PFSK-1 (cell line): ENCODE data around the gene ZDHHC7.

Experiments
- FOXP2 ChIP-seq: optimal IDR thresholded peaks from 2 replicates; pipeline ENCODE3; 2011; ENCODE audit warnings: borderline replicate concordance, control low read depth, inconsistent platforms; ENCODE audit not compliant: insufficient read depth; ENCODE audit errors: extremely low read length, extremely low read depth
- POLR2AphosphoS5 ChIP-seq: IDR thresholded peaks from 2 replicates; pipeline ENCODE4 v1.6.1; 2012; ENCODE audit warnings: low read depth, mild to moderate bottlenecking, control low read depth, low read length, moderate library complexity
- REST ChIP-seq, 2 experiments: IDR thresholded peaks; 2 replicates each; pipeline versions ENCODE4 v1.6.1 to v1.8.0; 2011 to 2012; ENCODE audit warnings: low read depth in 2 of 2, low read length in 2 of 2, control low read depth in 1 of 2, inconsistent platforms in 1 of 2, mild to moderate bottlenecking in 1 of 2, moderate library complexity in 1 of 2; ENCODE audit not compliant: insufficient read depth in 1 of 2
- SIN3A ChIP-seq: IDR thresholded peaks from 2 replicates; pipeline ENCODE4 v1.6.1; 2012; ENCODE audit warnings: mild to moderate bottlenecking, low read length, moderate library complexity, borderline replicate concordance; ENCODE audit not compliant: insufficient read depth
- TAF1 ChIP-seq: IDR thresholded peaks from 2 replicates; pipeline ENCODE4 v1.6.1; 2012; ENCODE audit warnings: low read length, control low read depth, borderline replicate concordance; ENCODE audit not compliant: insufficient read depth

Gene ZDHHC7

GRCh38 chr16:84995663-84996062 is 15.7 kb downstream of the ZDHHC7 start:
- TF ChIP-seq REST (IDR thresholded peaks at IDR 0.05; ENCODE audit: insufficient read depth in 1 of 2, low read depth in 2 of 2, low read length in 2 of 2) = no peak
- TF ChIP-seq TAF1 = no peak
- TF ChIP-seq SIN3A = no peak
- TF ChIP-seq FOXP2 = no peak
- no peak for TF ChIP-seq POLR2AphosphoS5

- TF ChIP-seq POLR2AphosphoS5 = no peak
- no peak for TF ChIP-seq REST (IDR thresholded peaks at IDR 0.05; ENCODE audit: insufficient read depth in 1 of 2, low read depth in 2 of 2, low read length in 2 of 2)
- TF ChIP-seq SIN3A = no peak
- no peak for TF ChIP-seq FOXP2
- TF ChIP-seq TAF1 = no peak
Observed at GRCh38 chr16:84993926-84994325, 17.4 kb downstream of the ZDHHC7 start.

GRCh38 chr16:84992717-84993075 is 18.6 kb downstream of the ZDHHC7 start:
- TF ChIP-seq REST (IDR thresholded peaks at IDR 0.05; ENCODE audit: insufficient read depth in 1 of 2, low read depth in 2 of 2, low read length in 2 of 2) (no peak), POLR2AphosphoS5 (no peak), FOXP2 (no peak), SIN3A (no peak), TAF1 (no peak)

- TF ChIP-seq FOXP2 (no peak), SIN3A (no peak), TAF1 (no peak), REST (IDR thresholded peaks at IDR 0.05; ENCODE audit: insufficient read depth in 1 of 2, low read depth in 2 of 2, low read length in 2 of 2) (no peak), POLR2AphosphoS5 (no peak)
Observed at GRCh38 chr16:84990782-84991181, 20.6 kb downstream of the ZDHHC7 start.
